Suppressor macrophage treated with lipopolysaccharide for 4 hours (primary cell): ENCODE measurements around the gene ADORA1.
A peak's percentile ranks its signal among the peaks of the same experiment; 100 is the strongest.

Source experiments
- DNase-seq: peaks from one replicate; pipeline ENCODE4 v3.0.0-alpha.2; 2020

Gene ADORA1

DNA sequence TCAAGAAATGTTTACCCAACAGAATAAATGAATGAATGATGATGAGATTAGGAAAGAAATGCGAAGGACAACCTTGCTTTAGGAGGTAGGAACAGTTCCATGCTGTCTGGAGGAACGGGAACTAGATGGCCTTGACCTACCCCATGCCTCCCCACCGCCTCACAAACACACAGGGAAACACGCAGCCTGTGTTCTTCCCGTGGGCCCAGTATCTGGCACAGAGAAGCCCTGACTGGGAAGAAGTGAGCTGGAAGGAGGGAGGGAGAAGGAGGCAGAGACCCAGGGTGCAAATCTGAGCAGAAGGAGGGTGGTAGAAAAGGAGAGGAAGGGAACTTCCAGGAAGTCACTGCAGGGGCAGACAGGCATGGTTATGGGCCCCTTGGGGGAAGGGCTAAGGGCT is 3.5 kb upstream of the ADORA1 start:
- no peak for DNase-seq

DNA sequence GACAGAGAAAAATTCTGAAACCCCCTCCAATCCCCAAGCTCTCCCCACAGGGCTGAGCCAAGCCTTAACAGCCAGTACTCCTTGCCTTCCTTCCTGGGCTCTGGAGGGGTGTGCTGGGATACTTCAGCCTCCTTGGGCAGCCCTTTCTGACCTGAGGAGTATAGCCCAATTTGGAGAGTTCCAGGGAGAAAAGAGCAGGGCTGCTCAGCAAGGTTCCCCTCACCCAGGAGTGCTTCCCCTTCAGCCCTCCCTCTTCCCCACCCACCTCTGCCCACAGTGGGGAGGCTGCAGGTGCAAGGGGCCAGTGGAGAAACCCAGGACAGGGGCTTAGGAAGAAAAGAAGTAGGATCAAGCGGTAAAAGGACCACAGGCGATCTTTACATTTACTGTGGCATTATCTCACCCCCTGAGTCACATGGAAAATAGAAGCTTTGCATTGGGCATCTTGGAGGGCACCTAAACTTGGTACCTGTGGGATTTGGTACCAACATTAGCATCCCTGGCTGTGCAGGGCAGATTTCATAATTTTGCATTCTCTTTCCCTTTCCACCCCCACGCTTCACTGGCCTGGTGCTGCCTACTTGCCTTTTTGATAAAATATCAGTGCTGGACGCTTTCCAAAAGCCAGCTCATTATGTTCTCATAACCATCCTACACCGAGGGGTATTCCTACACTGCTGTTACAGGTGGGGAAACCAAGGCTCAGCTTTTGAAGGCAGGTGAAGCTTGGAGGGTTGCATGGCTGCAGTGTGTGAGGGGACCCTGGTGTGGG is 2.8 kb upstream of the ADORA1 start:
- DNase-seq, result no peak

DNA sequence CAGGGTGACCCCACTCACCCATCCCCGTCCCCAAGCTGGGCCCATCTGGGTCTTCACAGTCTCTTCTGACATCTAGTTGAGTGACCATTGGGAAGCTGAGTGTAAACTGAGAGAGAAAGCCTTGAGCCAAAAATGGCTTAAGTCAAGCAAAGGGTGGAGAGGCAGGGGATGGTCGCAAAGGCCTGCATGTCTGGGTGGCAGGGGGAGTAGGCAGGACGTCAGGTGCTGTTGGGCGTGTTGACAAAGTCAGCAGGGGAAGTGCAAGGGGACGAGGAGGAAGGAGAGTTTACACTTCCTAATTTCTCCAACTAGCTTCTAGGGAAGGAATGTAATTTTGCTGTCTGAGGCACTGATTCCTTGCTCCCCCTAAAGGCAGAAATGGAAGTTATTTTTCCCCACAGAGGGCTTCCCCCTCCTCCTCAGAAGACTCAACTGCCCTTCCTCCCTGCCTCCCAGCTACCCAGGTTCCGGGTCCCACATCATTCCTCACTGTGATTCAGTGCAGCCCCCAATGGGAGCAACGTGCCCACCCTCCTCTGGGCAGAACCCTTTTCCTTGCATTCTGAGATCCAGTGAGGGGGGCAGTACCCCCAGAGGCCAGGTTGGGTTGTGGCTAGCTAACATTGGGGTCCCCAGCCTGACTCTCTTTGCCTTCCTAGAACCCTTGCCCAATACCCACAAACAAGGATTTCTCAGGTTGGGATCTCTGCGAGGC is 1.2 kb upstream of the ADORA1 start:
- peak; percentile 62 for DNase-seq

GRCh38 chr1:203126866-203127665 is 460 bp upstream of the ADORA1 start:
- DNase-seq, result peak; percentile 22

GRCh38 chr1:203128431-203128715 is 847 bp downstream of the ADORA1 start:
- DNase-seq, result no peak

DNA sequence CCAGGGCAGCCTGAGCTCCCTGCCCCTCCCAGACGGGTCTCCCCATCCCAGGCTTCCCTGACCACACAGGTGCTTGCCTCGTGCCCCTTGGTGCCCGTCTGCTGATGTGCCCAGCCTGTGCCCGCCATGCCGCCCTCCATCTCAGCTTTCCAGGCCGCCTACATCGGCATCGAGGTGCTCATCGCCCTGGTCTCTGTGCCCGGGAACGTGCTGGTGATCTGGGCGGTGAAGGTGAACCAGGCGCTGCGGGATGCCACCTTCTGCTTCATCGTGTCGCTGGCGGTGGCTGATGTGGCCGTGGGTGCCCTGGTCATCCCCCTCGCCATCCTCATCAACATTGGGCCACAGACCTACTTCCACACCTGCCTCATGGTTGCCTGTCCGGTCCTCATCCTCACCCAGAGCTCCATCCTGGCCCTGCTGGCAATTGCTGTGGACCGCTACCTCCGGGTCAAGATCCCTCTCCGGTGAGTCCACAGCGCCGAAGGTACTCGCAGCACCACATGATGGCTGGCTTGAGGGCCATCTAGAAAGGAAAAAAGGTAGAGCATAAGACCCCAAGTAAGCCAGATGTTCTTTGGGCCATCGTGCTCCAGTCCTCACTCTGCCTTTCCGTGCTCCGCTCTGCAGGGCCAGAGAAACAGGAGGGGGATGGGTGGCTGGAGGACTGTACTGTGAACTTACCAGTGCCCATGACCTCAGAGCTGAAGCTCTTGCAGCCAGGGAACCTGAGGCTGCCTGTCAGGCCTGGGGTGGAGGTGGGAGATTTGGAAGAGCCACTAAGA is 1.4 kb downstream of the ADORA1 start:
- no peak for DNase-seq

DNA sequence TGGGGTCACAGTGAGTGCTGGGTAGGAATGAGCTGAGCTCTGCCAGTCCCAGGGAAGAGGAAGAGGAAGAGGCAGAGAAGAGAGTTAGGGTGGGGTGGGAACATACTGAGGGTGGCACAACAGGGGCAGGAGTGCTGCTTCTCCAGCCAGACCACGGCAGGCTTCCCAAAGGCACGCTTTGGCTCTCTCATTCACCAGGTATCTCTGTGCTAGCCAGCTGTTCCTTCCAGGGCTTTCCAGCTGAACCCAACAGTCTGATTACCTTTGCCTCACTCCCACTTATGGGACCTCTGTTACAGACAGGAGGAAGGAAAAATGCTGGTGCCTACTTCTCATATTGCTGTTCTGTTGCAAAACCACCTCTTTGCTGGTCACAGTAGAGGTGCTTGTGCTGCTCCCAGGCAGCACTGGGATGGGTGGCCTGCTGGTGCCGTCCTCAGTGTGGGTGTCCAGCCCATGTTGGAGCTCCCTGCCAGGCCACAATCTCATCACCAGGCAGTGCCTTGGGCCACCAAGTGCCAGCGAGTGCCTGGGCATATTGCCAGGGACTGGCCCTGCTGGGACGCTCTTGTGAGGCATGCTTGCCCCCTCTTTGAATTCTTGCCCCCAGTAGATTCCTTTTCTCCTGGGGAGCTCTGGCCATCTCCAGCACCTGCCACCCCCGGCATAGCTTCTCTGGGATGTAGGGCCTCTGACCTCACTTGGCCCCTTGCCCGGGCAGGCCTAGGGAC is 2.1 kb downstream of the ADORA1 start:
- no peak for DNase-seq

- no peak for DNase-seq
These were observed 2.9 kb downstream of the ADORA1 start for GRCh38 chr1:203130358-203130985.

GRCh38 chr1:203131548-203132200 is 4.1 kb downstream of the ADORA1 start:
- DNase-seq, result no peak

GRCh38 chr1:203133970-203134725 is 6.6 kb downstream of the ADORA1 start:
- peak; percentile 75 for DNase-seq

DNA sequence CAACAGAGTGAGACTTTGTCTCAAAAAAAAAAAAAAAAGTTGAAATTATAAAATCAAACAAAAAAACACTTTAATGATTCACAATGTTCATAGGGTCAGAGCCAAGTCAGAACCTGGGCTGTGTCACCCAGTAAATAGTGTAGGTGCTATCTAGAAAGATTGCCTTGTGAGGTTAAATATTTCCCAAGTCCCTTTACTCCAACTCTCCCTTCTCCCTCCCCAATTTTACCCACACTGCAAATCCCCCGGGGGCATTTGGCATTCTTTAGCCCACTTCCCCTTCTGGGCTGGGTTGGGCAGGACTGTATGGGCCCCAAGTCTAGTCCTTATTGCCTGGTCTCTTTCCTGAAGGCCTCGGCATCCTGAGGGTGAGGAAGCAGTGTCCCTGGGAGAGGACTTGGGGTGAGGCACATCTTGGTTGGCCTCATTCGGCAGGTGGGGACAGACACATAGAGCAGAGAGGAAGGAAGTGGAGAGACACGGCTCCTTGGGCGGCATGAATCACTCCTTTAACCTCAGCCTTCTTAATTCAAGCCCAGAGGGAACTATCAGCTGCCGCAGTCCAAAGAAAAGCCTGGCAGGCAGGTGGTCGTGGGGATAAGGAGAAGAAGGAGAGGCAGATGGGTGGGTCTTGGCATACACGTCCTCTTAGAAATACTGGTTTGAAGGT is 8.2 kb downstream of the ADORA1 start:
- DNase-seq, result peak; percentile 47

DNA sequence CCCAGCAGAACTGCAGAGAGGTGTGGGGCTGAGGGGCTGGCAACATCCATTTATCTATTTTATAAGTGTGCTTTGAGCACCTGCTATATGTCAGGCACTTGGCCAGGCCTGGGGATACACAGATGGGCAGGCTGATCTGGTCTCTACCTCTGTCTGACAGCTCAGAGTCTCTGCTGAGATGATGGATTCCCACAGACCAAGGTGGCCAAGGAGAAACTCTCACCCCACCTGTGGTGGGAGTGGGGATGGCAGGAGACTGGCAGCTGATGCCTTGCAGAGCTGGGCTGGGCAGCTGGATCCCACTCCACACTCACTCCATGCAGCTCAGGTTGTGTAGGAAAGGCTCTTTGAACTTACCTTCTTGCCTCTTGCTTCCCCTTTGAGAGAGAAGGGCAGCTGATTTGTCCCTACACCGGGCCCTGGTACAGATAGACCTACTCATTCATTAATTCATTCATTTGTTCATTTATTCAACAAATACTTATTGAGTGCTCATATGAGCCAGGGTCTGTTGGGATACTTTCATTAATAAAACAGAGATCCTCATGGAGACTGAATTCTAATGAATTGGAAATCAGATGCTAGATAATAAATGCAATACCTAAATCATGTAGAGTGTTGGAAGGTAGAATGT is 9.0 kb downstream of the ADORA1 start:
- no peak for DNase-seq

GRCh38 chr1:203137324-203137723 is 9.8 kb downstream of the ADORA1 start:
- no peak for DNase-seq

- no peak for DNase-seq
These were observed 10.5 kb downstream of the ADORA1 start for GRCh38 chr1:203138066-203138465.

DNA sequence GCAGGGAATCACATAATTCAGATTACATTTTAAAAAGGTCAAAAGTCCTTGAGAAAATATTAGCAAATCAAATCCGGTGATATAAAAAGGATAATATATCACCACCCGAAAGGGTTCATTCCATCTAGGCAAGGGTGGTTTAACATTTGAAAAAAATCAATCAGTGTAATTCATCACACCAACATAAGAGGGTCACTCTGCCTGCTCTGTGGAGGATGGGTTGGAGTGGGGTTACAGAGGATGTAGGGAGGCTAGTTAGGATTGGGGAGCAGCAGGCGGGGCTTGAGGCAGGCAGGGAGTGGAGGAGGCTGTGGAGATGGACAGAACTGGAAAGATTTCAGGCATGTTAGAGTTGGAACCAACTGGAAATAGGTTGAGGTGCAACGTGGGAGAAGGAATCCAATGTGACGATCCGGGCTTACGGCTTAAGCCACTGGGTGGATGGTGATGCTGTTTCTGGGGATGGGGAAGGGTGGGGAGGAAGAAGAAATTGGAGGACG is 12.5 kb downstream of the ADORA1 start:
- DNase-seq, result no peak

DNA sequence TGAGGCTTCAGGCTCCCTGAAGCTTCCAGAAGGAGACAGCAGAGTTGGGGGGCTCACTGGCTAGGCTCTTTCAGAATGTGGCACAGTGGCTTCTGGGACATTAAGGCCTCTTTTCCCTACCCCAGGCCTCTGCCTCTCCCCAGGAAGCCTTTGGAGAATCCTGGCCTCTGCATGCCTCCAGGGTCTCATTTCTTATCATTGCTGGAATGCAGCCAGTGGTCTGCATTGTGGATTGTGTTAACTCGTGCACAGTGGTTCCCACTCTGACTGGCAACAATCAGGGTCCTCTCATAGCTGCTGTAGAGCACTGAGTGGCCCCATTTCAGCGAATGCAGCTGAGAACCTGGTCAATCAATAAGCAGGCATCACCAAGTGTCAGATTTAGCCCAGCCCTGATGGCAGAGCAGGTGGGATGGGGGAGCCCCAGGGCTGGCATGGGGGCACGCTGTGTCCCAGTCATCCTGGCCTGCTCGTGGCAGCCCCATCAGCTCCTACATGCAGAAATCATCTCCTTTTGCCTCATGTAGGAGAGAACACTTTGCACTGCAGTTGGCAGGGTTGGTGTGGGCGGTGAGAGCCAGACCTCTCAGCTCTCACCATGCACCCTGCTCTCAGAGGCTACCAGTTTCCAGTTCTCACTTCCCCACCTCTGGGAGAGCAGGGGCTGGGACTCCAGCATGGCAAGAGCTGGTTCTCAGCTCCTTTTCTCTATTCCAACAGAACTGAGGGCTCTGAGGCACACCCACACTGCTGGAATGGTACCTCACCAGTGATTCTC is 13.4 kb downstream of the ADORA1 start:
- peak; percentile 43 for DNase-seq

DNA sequence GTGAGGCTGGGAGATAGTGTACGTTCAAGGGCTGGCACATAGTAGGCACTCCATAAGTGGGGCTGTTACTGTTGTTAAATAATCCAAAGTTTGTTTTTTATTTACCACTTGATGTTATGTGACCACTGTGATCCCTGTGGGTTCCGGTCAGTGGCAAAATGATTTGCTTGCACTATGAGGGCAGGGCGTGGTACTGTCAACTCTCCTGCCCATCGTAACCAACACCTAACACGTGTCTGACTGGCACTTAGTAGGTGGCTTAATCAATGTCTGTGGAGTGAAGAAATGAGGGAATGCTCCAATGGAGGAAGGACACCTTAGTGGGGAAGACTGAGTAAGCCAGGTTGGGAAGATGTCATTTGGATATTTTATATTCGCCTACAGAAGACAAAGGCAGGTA is 14.6 kb downstream of the ADORA1 start:
- no peak for DNase-seq

GRCh38 chr1:203142684-203143408 is 15.3 kb downstream of the ADORA1 start:
- no peak for DNase-seq
